ENCODE measurements around the gene ARHGAP19. TPM values are rescaled to one million over a fixed set of nuclear protein-coding genes. Genes with fewer than 3 reads are reported as not detected.

The ARHGAP19 gene
- total and polyA plus RNA-seq, 4 donors, result 1.8 to 12.8 (median 9.2) TPM

Other genes with a start within 250 kb of the ARHGAP19 start
- gene SLIT1, start 106.7 kb downstream of the ARHGAP19 start, total RNA-seq, result under 1 TPM; 0.19 to 0.42 TPM
- under 1 TPM; 0.13 to 0.25 TPM for gene SLIT1, start 106.7 kb downstream of the ARHGAP19 start, polyA plus RNA-seq
- 1 to 10 TPM; 2.4 to 4.5 TPM for gene FRAT1, start 26.6 kb upstream of the ARHGAP19 start, total RNA-seq
- gene FRAT1, start 26.6 kb upstream of the ARHGAP19 start, polyA plus RNA-seq, result 1 to 10 TPM; 1.5 TPM
- 1 to 10 TPM; 5.5 to 8.6 TPM for gene FRAT2, start 42.1 kb upstream of the ARHGAP19 start, total RNA-seq
- 1 to 10 TPM; 3.0 to 7.0 TPM for gene FRAT2, start 42.1 kb upstream of the ARHGAP19 start, polyA plus RNA-seq
- 10 to 100 TPM; 25.1 to 31.9 TPM for gene RRP12, start 108.7 kb upstream of the ARHGAP19 start, total RNA-seq
- gene RRP12, start 108.7 kb upstream of the ARHGAP19 start, polyA plus RNA-seq, result 10 to 100 TPM in 1 of 2 donors, 1 to 10 TPM in 1; 6.4 to 10.7 TPM
- 100 to 1,000 TPM; 145 to 148 TPM for gene PGAM1, start 133.6 kb upstream of the ARHGAP19 start, total RNA-seq
- gene PGAM1, start 133.6 kb upstream of the ARHGAP19 start, polyA plus RNA-seq, result 100 to 1,000 TPM; 134 to 189 TPM
- 10 to 100 TPM; 25.6 to 27.2 TPM for gene EXOSC1, start 153.4 kb upstream of the ARHGAP19 start, total RNA-seq
- 10 to 100 TPM; 39.4 to 41.9 TPM for gene EXOSC1, start 153.4 kb upstream of the ARHGAP19 start, polyA plus RNA-seq
- gene ZDHHC16, start 153.5 kb upstream of the ARHGAP19 start, total RNA-seq, result 10 to 100 TPM; 29.6 to 35.6 TPM
- gene ZDHHC16, start 153.5 kb upstream of the ARHGAP19 start, polyA plus RNA-seq, result 10 to 100 TPM; 17.8 to 27.8 TPM
- gene MMS19, start 205.8 kb upstream of the ARHGAP19 start, total RNA-seq, result 10 to 100 TPM; 34.3 to 63.8 TPM
- 10 to 100 TPM; 16.2 to 73.4 TPM for gene MMS19, start 205.8 kb upstream of the ARHGAP19 start, polyA plus RNA-seq
- 10 to 100 TPM; 15.1 to 15.8 TPM for gene UBTD1, start 206.3 kb upstream of the ARHGAP19 start, total RNA-seq
- gene UBTD1, start 206.3 kb upstream of the ARHGAP19 start, polyA plus RNA-seq, result 10 to 100 TPM; 10.1 to 18.9 TPM

Data from aorta (tissue), 4 donors.